Common myeloid progenitor, CD34-positive (primary cell): ENCODE data around the gene SEMA3B. TPM values are rescaled to one million over a fixed set of nuclear protein-coding genes. Genes with fewer than 3 reads are reported as not detected.

Source experiments
- CTCF ChIA-PET: fragments of 350-600 bp; sonication (Branson Sonifier 250); formaldehyde crosslinking; loops from one replicate; lab custom pipeline; 2021; ENCODE audit warnings: antibody characterized with exemption; lab: Charles Lee
- POLR2A ChIA-PET: fragments of 350-600 bp; sonication (Branson Sonifier 250); formaldehyde crosslinking; loops from one replicate; lab custom pipeline; 2021; ENCODE audit warnings: antibody characterized with exemption; lab: Charles Lee
- DNase-seq, 3 donors: peaks; one replicate each; pipeline versions ENCODE4 v3.0.0 to v3.0.0-alpha.2; 2013
- H3K27ac ChIP-seq, 2 experiments: 1 replicate in 1 of 2; 2 replicates in 1 of 2; pipeline ENCODE4 v1.7.0; 2013; ENCODE audit warnings: inconsistent platforms in 2 of 2, low read length in 2 of 2, mild to moderate bottlenecking in 2 of 2, low read depth in 1 of 2, moderate library complexity in 1 of 2; ENCODE audit not compliant: severe bottlenecking in 2 of 2, insufficient read depth in 1 of 2, poor library complexity in 1 of 2
- H3K27me3 ChIP-seq, 5 experiments: replicated peaks in 2 of 5; 1 replicate in 3 of 5; 2 replicates in 2 of 5; pipeline versions ENCODE4 v1.6.1 to v1.7.0; 2013; ENCODE audit warnings: low read length in 4 of 5, mild to moderate bottlenecking in 2 of 5, moderate library complexity in 2 of 5, inconsistent platforms in 1 of 5; ENCODE audit not compliant: insufficient read depth in 5 of 5, control insufficient read depth in 4 of 5
- H3K36me3 ChIP-seq, 4 experiments: 1 replicate in 2 of 4; 2 replicates in 2 of 4; pipeline versions ENCODE4 v1.6.1 to v1.7.0; 2013; ENCODE audit warnings: low read length in 3 of 4, control low read depth in 1 of 4, mild to moderate bottlenecking in 1 of 4; ENCODE audit not compliant: control insufficient read depth in 4 of 4, insufficient read depth in 4 of 4
- H3K4me1 ChIP-seq, 4 experiments: 1 replicate in 3 of 4; 2 replicates in 1 of 4; pipeline versions ENCODE4 v1.6.1 to v1.7.1; 2013; ENCODE audit warnings: low read length in 3 of 4, mild to moderate bottlenecking in 3 of 4, control low read depth in 1 of 4, inconsistent platforms in 1 of 4, moderate library complexity in 1 of 4; ENCODE audit not compliant: control insufficient read depth in 4 of 4, insufficient read depth in 4 of 4; ENCODE audit errors: control extremely low read depth in 1 of 4
- H3K4me3 ChIP-seq, 7 experiments: 1 replicate in 4 of 7; 2 replicates in 3 of 7; pipeline versions ENCODE4 v1.5.1 to v1.7.0; 2013; ENCODE audit warnings: mild to moderate bottlenecking in 7 of 7, low read length in 6 of 7, moderate library complexity in 6 of 7, inconsistent platforms in 2 of 7, low read depth in 2 of 7, control low read depth in 1 of 7; ENCODE audit not compliant: insufficient read depth in 4 of 7, control insufficient read depth in 1 of 7; ENCODE audit errors: extremely low read depth in 1 of 7
- H3K9me3 ChIP-seq, 5 experiments: 1 replicate in 4 of 5; 2 replicates in 1 of 5; pipeline versions ENCODE4 v1.6.1 to v1.7.1; 2013; ENCODE audit warnings: low read length in 4 of 5, mild to moderate bottlenecking in 2 of 5, inconsistent platforms in 1 of 5, low read depth in 1 of 5, moderate library complexity in 1 of 5; ENCODE audit not compliant: control insufficient read depth in 4 of 5, insufficient read depth in 2 of 5; ENCODE audit errors: control extremely low read depth in 1 of 5
- WGBS: methylation state at CpG from one replicate; pipeline ENCODE4 v1.1.5; 2013; ENCODE audit not compliant: insufficient coverage; 5-methylcytosine and 5-hydroxymethylcytosine counted together
- polyA plus RNA-seq: library from polyadenylated mRNA; unstranded; fragments of 120-200 nt; gene quantifications from one replicate; pipeline ENCODE4 v1.2.1, GENCODE V29; 2013

SEMA3B gene
- polyA plus RNA-seq = 0.54 TPM

GRCh38 chr3:50268703-50269451 lies at the start of gene SEMA3B:
Gene SEMA3B, plus strand, starts transcription at chr3:50269147. Its CDS starts 94 bp downstream, at chr3:50269241.
- ChIA-PET CTCF (interaction anchor here (1.3 to 72.5 kb wide), 6 partner anchors 10 to 77 kb away, joined by 3 to 1875 read pairs (median 8); partner anchors contain the start of genes GNAI2, GNAT1, HYAL3 and LSMEM2), POLR2A (no interaction called here)
- Histone ChIP-seq H3K4me3 (no peak within 1 kb of the TSS), H3K4me1 (peaks cover 0 to 11% (median 8%) of the 10 kb centered on the region in 4 experiments), H3K9me3 (no peaks in the 10 kb centered on the region), H3K36me3 (no peaks in the 10 kb centered on the region), H3K27ac (no peak within 1 kb of the TSS), H3K27me3 (peaks cover 0 to 51% (median 9%) of the 10 kb centered on the region in 5 experiments)
- DNase-seq = no peak
- 91% methylated on average over 15 of the region's 21 CpGs for whole genome bisulfite sequencing

- Histone ChIP-seq H3K36me3 (no peaks in the 10 kb centered on the region), H3K4me1 (peaks cover 0 to 20% (median 10%) of the 10 kb centered on the region in 4 experiments), H3K4me3 (no peak overlapping the region), H3K27me3 (no peaks in the 10 kb centered on the region), H3K9me3 (no peaks in the 10 kb centered on the region), H3K27ac (no peak overlapping the region)
- no peak for DNase-seq
- ChIA-PET POLR2A (interaction anchor here (1.1 kb wide), 1 partner anchor 14 kb away, joined by 3 read pairs; the partner anchor contains the start of gene SLC38A3), CTCF (interaction anchor here (0.7 to 72.5 kb wide), 7 partner anchors 12 to 100 kb away, joined by 3 to 1875 read pairs (median 12); partner anchors contain the start of genes GNAI2, GNAT1, IFRD2 and LSMEM2)
- 100% methylated on average over 5 of the region's 5 CpGs for WGBS
These were observed 49.7 kb upstream of the SEMA3B start for GRCh38 chr3:50219285-50219684.

GRCh38 chr3:50220109-50220508 lies 48.8 kb upstream of the SEMA3B start:
- no peak for DNase-seq
- POLR2A ChIA-PET = no interaction called here
- H3K27me3 ChIP-seq = peaks cover 0 to 4% (median 0%) of the 10 kb centered on the region in 5 experiments

GRCh38 chr3:50221051-50221410 lies 47.9 kb upstream of the SEMA3B start:
- Histone ChIP-seq H3K27ac (no peak overlapping the region), H3K4me3 (no peak overlapping the region), H3K9me3 (no peaks in the 10 kb centered on the region), H3K36me3 (no peaks in the 10 kb centered on the region), H3K4me1 (peaks cover 0 to 20% (median 11%) of the 10 kb centered on the region in 4 experiments), H3K27me3 (peaks cover 0 to 4% (median 0%) of the 10 kb centered on the region in 5 experiments)
- ChIA-PET CTCF (interaction anchor here (0.9 to 72.5 kb wide), 7 partner anchors 11 to 99 kb away, joined by 3 to 1875 read pairs (median 12); partner anchors contain the start of genes GNAI2, GNAT1, LSMEM2 and SEMA3B), POLR2A (interaction anchor here (0.6 to 1.0 kb wide), 3 partner anchors 14 to 69 kb away, joined by 3 to 4 read pairs (median 4); no protein-coding TSS in a partner anchor)
- WGBS = 6% methylated on average over 3 of the region's 4 CpGs
- no peak for DNase-seq

More at GRCh38 chr3:50220109-50220508, 48.8 kb upstream of the SEMA3B start:
- CTCF ChIA-PET = interaction anchor here (1.0 to 72.5 kb wide), 5 partner anchors 12 to 98 kb away, joined by 3 to 1875 read pairs (median 176); partner anchors contain the start of genes GNAI2, GNAT1, LSMEM2 and SEMA3B
- Histone ChIP-seq H3K4me3 (no peak overlapping the region), H3K4me1 (peaks cover 0 to 20% (median 10%) of the 10 kb centered on the region in 4 experiments), H3K27ac (no peak overlapping the region), H3K9me3 (no peaks in the 10 kb centered on the region), H3K36me3 (no peaks in the 10 kb centered on the region)
- 85% methylated on average over 6 of the region's 6 CpGs for WGBS

- CTCF ChIA-PET = interaction anchor here (0.9 to 72.5 kb wide), 6 partner anchors 10 to 96 kb away, joined by 3 to 1875 read pairs (median 90); partner anchors contain the start of genes GNAI2, GNAT1, LSMEM2 and SEMA3B
- H3K36me3 ChIP-seq = no peaks in the 10 kb centered on the region
- H3K4me1 ChIP-seq = peaks cover 0 to 20% (median 15%) of the 10 kb centered on the region in 4 experiments
- POLR2A ChIA-PET = interaction anchor here (0.6 to 1.0 kb wide), 3 partner anchors 14 to 69 kb away, joined by 3 to 4 read pairs (median 4); no protein-coding TSS in a partner anchor
- no peak overlapping the region for H3K4me3 ChIP-seq
- DNase-seq = no peak
- H3K9me3 ChIP-seq = no peaks in the 10 kb centered on the region
- peaks cover 0 to 4% (median 0%) of the 10 kb centered on the region in 5 experiments for H3K27me3 ChIP-seq
- no peak overlapping the region for H3K27ac ChIP-seq
- WGBS = 37% methylated on average over 11 of the region's 12 CpGs
These were observed 47.4 kb upstream of the SEMA3B start for GRCh38 chr3:50221411-50222168.

- Histone ChIP-seq H3K27ac (no peak overlapping the region), H3K4me3 (no peak overlapping the region), H3K4me1 (peaks cover 0 to 26% (median 20%) of the 10 kb centered on the region in 4 experiments), H3K27me3 (peaks cover 0 to 4% (median 0%) of the 10 kb centered on the region in 5 experiments), H3K36me3 (no peaks in the 10 kb centered on the region), H3K9me3 (no peaks in the 10 kb centered on the region)
- CTCF ChIA-PET = interaction anchor here (0.9 to 72.5 kb wide), 4 partner anchors 10 to 66 kb away, joined by 3 to 1875 read pairs (median 1026); partner anchors contain the start of genes GNAI2, GNAT1, LSMEM2 and SEMA3B
- DNase-seq = no peak
- POLR2A ChIA-PET = interaction anchor here (1.0 kb wide), 1 partner anchor 13 kb away, joined by 4 read pairs; no protein-coding TSS in a partner anchor
- no CpG with 5 or more reads among the region's 1 CpG for WGBS
These were observed 46.8 kb upstream of the SEMA3B start for GRCh38 chr3:50222169-50222528.
